Stimulated activated CD8-positive, alpha-beta memory T cell treated with anti-CD3 and anti-CD28 coated beads, Interleukin-4, amount 100 ng/mL, for 4 hours (primary cell): ENCODE measurements around the gene GPR39.

Experiments used
- DNase-seq, 2 donors: peaks; one replicate each; pipeline ENCODE4 v3.0.0-alpha.2; 2020; ENCODE audit warnings: low read depth in 2 of 2, low spot score in 1 of 2

Gene GPR39

DNA sequence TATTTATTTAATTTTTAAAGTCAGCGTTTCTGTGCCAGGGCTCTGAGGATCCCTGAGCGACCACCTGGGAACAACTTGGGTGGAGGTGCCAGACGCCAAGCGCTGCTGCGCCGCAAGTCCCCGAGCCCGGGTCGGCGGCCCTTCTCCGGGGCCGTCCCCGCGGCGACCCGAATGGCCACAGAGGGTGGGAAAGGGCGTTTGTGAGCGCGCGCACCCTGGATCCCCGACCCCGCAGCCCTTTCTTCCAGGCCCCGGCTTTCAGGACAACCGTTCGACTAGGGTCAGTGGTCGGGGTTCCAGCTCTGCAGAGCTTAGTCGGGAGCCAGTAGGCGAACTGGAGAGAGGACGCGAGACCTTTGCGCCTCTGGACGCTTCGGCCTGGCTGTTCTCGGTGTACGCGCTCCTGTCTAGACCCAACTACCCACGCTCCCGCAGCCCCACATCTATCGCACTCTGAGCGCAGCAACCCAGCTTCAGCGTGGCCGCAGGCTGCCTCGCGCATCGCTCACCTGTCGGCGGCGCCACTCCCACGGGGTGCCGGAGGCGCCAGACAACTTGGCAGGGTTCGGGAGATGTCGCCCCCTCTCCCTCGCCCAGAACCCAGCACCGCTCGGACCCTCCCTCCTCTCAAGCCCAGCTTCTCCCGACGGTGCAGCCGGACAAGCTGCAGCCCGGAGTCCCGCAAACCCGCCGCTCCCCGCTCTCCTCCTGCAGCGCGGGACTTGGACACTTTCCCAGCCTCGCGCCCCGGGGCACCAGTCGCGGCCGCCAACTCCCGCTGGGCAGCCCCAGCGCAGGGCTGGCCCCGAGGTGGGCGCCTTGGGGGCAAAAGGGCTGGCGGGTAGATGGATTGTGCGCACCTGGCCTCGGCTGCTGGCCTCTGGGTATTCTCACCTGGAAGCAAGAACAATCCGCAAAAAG, 252.6 kb downstream of the GPR39 start:
- no peak for DNase-seq

DNA sequence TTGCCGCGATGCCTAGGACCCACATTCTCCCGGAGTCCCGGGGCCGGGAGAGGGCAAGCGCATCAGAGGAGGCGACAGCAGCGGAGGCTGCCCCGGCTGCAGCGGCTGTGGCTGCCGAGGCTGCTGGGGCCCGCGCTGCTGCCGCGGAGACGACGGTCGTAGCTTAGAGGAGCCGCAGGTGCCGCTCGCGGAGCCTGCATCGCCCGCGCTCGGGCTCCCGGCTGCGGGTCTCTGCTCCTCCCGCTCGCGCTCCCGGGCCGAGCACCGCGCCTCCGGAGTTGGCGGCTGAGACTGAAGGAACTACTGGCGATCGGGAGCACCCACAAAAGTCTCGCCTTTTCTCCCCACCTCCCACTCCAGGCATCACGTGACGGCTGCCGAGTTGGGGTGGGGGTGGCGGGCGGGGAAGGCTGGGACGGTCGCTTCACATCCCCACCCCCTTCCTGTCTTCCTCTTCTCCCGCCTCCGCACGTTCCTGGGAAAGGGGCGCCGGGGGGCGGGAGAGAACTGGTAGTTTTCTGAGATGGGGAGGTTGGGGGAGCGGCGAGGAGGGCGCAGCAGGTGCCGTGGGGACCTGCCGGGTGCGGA, 253.4 kb downstream of the GPR39 start, which contains the start of gene LYPD1:
TSS of gene LYPD1 (minus strand) at position 298 of the 588 bp plus-strand sequence. CDS start at position 25, 273 bp downstream.
- DNase-seq = no peak

DNA sequence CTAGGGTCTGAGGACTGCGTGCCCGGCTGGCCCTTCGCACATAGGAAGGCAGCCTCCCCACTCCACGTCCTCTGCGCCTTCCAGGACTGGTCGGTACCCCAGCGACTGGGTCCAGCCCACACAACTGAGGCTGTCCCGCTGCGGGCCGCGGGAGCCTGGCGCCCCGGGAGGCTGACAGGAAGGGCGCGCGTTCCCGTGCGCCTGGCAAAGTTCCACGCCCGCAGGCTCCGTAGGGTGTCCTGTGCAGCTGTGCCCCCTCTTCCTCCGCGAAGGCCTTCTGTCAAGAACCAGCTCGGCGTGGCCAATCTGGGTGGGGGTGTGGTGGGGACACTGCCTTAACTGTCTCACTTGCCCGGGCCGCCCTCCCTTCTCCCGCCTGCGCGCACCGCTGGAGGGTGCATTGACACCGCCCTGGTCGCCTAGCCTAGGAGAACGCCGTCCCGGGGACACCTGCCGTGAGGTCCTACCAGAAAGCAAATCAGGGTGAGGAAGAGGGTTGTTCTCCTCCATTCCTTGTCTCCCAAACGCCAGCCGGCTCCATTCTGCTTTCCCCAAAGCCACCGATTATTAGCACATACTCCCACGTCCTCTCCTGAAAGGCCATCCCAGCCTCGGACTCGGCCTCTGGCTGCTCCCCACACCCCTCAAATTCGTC, 254.0 kb downstream of the GPR39 start:
- no peak for DNase-seq

DNA sequence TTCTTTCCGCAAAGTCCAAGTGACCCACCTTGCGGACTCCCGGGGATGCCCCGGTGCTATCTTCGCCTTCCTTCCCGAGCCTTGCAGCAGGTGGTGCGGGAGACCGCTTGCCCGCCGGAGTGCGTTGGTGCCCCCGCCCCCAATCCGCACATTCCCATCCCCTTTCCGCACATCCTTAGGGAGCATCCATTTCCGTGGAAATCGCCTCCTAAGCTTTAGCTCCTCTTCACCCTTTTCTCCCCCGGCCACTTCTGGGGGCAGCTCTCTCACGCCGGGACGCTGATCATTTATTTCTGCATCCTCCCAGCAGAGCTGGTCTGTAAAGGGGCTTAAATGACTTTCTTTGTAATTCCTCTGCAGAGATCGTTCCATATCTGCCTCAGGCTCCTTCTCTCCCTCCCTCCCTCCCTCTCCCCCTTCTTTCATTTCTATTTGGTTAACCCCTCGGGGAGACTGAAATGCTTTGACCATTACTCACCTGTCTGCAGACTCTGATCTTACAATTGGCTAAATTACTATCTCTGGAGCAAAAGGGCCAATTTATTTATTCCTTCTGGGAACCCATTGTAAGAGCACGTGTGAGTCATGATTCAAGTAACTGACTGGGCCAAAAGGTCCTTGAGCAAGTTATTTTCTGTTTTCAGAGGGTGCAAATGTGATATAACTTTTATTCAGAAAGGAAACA, 254.7 kb downstream of the GPR39 start:
- DNase-seq = no peak

DNA sequence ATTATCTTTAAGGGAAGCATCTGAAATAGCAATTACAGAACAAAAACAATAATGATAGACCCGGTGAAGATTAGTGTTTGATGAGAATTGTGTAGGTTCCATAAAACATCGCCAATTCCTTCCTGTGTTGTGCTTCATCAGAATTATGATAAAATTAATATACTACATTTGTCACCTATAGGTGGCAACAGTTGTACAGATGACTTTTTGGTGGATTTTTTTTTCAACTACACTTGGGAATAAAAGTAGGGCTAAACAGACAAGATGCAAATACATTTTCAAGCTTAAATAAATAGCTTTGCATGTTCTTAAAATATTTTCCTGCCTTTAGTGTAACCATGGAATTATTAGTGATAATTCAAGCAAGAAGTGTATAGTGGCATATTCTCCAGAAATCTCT, 260.4 kb downstream of the GPR39 start:
- no peak for DNase-seq

DNA sequence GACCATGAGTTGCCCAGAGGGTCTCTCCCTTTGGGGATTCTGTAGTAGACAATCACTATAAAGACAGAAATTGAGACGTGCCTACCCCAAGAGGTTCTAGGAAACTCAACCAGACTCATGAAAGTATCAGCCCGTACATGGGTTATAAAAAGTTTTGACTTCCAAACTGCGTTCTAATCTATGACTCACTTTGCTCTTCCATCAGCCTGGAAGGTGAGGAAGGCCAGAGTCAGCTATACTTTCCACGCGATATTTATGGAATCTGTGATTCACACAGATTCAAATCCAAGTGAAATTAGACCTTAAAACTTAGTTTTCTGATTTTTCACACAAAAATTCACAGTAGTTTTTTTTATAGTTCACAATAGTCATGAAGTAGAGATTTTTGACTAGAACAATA, 261.1 kb downstream of the GPR39 start:
- no peak for DNase-seq

DNA sequence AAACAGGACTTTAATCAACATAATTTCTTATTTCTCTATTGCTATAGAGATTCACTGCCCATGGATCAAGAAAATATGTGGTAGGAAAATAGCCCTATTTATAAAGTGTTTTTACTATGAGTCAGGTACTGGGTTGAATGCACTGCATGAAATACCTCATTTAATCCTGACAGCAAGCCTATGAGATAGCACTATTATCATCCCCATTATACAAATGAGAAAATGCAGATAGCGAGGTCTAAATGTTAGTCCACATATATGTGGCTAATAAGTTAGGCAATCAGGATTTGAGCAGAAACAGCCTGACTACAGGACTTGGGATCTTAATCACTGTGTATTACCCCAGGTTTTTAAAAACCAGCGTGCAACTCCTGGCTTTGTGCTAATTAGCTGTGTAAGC, 261.9 kb downstream of the GPR39 start:
- DNase-seq = no peak

DNA sequence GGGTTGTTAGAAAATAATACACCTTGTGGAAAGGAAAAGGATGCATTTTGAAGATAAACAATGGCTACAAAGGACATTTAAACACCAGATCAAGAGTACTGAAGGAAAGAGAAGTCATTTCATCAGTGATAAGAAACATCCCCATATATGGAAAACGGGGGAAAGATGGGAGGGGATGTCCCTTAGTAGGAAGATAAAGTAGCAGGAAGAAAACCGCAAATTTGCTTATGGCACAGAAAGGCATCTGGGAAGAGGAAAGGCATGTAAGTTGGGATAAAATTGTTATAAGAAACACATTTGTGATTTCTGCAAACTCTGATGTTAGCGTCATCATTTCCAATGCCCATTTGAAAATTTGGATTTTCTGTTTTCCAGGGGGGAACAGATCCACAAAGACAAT, 263.9 kb downstream of the GPR39 start:
- no peak for DNase-seq

DNA sequence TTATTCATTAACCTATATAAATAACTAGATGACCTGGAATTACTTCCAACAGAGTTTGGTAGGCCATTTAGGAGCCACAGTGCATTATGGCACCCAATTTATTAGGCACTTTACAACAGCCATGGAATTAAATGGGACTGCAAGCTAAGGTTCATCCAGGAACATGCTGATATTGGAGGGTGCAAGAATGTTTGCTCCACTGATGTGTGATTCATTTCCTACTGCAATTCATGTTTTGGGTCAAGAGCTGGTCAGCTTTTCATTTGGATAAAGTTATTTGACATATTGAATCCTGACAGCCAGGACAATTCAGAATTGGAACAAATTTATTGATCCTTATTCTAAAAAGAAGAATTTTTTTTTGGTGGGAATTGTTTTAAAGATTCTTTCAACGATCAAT, 265.2 kb downstream of the GPR39 start:
- no peak for DNase-seq

DNA sequence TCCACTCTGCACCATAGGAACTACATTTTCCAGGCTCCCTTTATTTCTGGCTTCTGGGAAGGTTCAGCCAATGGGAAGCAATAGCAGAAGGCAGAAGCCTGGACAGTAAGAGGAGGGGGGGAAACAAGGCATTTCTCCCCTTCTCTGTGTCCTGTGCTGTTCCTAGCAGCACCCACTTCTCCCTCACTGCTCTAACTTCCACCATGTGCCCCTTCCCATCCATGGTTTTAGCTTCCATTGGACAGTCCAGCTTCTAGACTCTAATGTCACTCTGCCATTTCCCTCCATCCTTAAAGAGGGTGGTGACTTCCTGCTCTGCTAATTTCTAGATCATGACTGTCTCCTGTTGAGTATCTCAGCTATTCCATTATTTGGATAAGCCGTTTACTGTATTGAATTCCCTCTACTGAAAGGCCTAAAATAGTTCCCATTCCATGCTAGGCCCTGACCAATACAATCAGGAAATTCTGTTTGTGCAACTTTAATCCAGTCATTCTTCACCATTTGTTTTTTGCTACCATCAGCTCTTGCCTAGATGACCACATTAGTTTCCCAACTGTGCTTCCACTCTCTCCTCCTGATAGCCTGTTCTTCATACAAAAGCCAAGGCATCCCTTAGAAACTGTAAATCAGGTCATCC, 274.2 kb downstream of the GPR39 start:
- no peak for DNase-seq

DNA sequence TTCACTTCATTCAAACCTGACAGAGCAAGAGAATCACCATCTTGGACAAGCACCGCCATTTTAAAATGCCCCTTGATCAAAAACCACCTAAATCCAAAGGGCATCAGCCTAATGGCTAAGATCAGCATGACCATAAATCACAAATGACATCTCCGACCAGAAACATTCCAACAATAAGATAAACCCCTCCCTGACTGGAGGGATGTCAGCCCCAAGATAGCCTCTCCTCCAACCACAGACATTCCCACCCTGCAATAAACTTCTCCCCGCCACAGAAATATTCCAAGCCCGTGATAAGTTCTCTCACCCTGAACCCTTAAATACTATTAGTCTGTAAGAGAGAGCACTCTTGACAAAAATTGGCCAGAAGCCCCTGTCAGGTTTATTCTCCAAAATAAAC, 275.0 kb downstream of the GPR39 start:
- DNase-seq = no peak

DNA sequence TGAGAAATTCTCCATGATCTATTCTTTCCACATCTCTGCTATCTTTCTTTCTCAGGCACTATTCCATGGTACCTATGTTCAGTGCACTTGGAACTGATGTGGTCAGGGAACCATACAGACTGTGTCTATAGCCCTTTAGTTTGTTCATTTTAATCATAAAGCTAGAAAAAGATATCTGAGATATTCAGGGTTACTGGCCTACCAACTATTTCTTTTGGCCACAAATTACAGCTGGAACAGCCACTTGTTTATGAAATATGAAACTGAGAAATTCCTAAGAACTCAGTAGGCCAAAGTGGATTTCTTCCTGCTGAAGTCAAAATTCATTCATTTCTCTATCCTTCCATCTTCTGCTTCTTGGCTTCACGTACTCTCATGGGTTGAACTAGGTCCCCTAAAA, 276.2 kb downstream of the GPR39 start:
- no peak for DNase-seq
